GM12873 (cell line): ENCODE results near the gene CAB39.

Source experiments
- CTCF ChIP-seq: IDR thresholded peaks from 2 replicates; pipeline ENCODE4 v1.5.1; 2012; ENCODE audit warnings: low read depth, mild to moderate bottlenecking, moderate library complexity, low read length, control low read depth; ENCODE audit not compliant: insufficient read depth; ENCODE audit errors: missing control alignments

CAB39 gene

GRCh38 chr2:230715201-230715600 lies 2.6 kb downstream of the CAB39 start:
- TF ChIP-seq CTCF = no peak

- no peak for TF ChIP-seq CTCF
These were observed 3.9 kb downstream of the CAB39 start for GRCh38 chr2:230716588-230716987.

GRCh38 chr2:230717600-230717999 lies 5.0 kb downstream of the CAB39 start:
- TF ChIP-seq CTCF = no peak

- TF ChIP-seq CTCF = no peak
These were observed 6.7 kb downstream of the CAB39 start for GRCh38 chr2:230719340-230719739.

GRCh38 chr2:230721712-230722111 lies 9.1 kb downstream of the CAB39 start:
- no peak for TF ChIP-seq CTCF

GRCh38 chr2:230722207-230722885 lies 9.7 kb downstream of the CAB39 start:
- no peak for TF ChIP-seq CTCF

- no peak for TF ChIP-seq CTCF
These were observed 10.7 kb downstream of the CAB39 start for GRCh38 chr2:230723363-230723762.

- no peak for TF ChIP-seq CTCF
These were observed 18.9 kb downstream of the CAB39 start for GRCh38 chr2:230731512-230731911.
